Heart left ventricle (tissue), 13 donors: ENCODE measurements around the gene BLM.

Experiments used
- POLR2A ChIP-seq, 2 donors: fragments of 450-650 bp; IDR thresholded peaks; one replicate each; pipeline ENCODE4 v1.6.1; 2017; ENCODE audit warnings: antibody characterized with exemption in 2 of 2, mild to moderate bottlenecking in 2 of 2, moderate library complexity in 2 of 2
- TF ChIP-seq, protein P1 (sequence below), 12 donors: fragments of 200-600 bp; sonication (generic) in 4 of 12; IDR thresholded peaks; one replicate each; pipeline versions ENCODE4 v1.5.0 to v1.8.0; 2018 to 2022; ENCODE audit warnings: antibody characterized with exemption in 12 of 12, mild to moderate bottlenecking in 5 of 12
- donor health status: ischemic (EF 13 %, LVEDD 7.1; RV severe dilation, severe dysfunction).
- donor health status: DM: no; HTN: yes; CAD: no.
- donor health status: DM: no; HTN: no; CAD: no.
- donor health status: ischemic (EF 25% LVEDD 6.9; RV normal size, moderate dysfunction).
- donor health status: ischemic (EF 25% LVEDD 5.7; RV mildly dilated, moderate dysfunction).
- donor health status: ischemic (EF 35%, LVEDD 5.7; RV mildly dilated, moderate dysfunction).
- donor health status: nonischemic (EF 11% LVEDD 7.7; RV severe dilation, severe dysfunction).
- donor health status: DM: yes; HTN: yes; CAD: no.
- donor health status: PGD.
- donor health status: ischemic (EF 29% LVEDD 5.4; RV normal size, mild dysfunction).
- donor health status: nonischemic (EF 23%, LVEDD 6.1; RV moderate dilation, normal function).

DNA sequence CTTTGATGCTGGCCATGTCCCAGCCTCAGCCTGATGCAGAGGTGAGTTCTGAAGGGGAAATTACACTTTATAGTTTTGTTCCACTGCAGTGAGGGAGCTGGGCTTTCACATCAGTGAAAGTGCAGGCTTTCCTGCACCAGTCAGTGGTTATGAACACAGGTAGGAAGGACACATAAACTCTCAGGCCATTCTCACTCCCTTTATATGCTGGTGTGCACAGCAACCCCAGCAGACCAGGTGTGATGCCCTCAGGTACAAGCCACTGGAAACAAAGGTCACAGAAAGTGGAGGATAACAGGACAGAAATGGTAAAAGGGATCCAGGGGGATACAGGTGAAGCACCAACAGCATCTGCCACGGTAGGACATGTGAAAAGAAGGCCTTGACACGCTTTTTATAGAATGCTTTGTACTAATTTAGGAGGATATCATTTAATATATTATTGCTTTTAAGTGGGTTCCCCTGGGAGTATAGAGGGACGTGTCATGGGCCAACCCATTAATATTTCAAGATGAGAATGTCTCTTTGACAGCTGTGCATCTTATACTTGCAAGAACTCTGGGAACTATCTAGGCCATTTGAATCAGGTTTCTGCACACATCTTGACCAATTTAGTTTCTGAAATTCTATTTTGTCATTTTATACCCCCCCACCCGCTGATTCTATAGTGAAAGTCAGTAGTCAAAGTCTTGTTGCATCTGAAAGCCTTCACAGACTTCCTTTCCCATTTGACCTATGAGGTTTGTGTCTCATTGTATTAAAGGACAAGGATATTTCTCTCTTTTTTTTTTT is 25.0 kb upstream of the BLM start:
- TF ChIP-seq, protein P1, sequence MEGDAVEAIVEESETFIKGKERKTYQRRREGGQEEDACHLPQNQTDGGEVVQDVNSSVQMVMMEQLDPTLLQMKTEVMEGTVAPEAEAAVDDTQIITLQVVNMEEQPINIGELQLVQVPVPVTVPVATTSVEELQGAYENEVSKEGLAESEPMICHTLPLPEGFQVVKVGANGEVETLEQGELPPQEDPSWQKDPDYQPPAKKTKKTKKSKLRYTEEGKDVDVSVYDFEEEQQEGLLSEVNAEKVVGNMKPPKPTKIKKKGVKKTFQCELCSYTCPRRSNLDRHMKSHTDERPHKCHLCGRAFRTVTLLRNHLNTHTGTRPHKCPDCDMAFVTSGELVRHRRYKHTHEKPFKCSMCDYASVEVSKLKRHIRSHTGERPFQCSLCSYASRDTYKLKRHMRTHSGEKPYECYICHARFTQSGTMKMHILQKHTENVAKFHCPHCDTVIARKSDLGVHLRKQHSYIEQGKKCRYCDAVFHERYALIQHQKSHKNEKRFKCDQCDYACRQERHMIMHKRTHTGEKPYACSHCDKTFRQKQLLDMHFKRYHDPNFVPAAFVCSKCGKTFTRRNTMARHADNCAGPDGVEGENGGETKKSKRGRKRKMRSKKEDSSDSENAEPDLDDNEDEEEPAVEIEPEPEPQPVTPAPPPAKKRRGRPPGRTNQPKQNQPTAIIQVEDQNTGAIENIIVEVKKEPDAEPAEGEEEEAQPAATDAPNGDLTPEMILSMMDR (IDR thresholded peaks at IDR 0.05): no peak
- no peak for TF ChIP-seq POLR2A (IDR thresholded peaks at IDR 0.05)
